MCF 10A (cell line): Measurements from ENCODE around the gene CRAMP1. TPM values are rescaled to one million over a fixed set of nuclear protein-coding genes. Genes with fewer than 3 reads are reported as not detected.
A peak's percentile ranks its signal among the peaks of the same experiment; 100 is the strongest.

Experiments
- BruUV-seq: library from RNA; stranded (reverse); fragments of 400-500 nt; replicated peaks from 2 replicates; lab custom pipeline; 2021; lab: Mats Ljungman, UMichigan
- CTCF ChIA-PET: fragments of 300-600 bp; sonication (Branson Sonifier 250); formaldehyde crosslinking; extraction: SDS; loops from one replicate; lab custom pipeline; 2021; ENCODE audit warnings: antibody characterized with exemption, inconsistent platforms; lab: Yijun Ruan, JAX
- POLR2A ChIA-PET: fragments of 300-600, 350-650 bp; sonication (Branson Sonifier 250); formaldehyde crosslinking; extraction: SDS; loops from one replicate; lab custom pipeline; 2020; ENCODE audit warnings: antibody characterized with exemption, inconsistent platforms; lab: Yijun Ruan, JAX
- DNase-seq: peaks from one replicate; pipeline ENCODE4 v3.0.0-alpha.2; 2018; ENCODE audit not compliant: unreplicated experiment
- H3K27ac Mint-ChIP-seq: one replicate; pipeline ENCODE4 v1.8.0; 2022; ENCODE audit warnings: mild to moderate bottlenecking, low read depth, mixed read lengths; ENCODE audit not compliant: unreplicated experiment
- H3K27me3 Mint-ChIP-seq: one replicate; pipeline ENCODE4 v1.8.0; 2022; ENCODE audit warnings: mixed read lengths; ENCODE audit not compliant: insufficient read depth, unreplicated experiment
- H3K36me3 Mint-ChIP-seq: one replicate; pipeline ENCODE4 v1.8.0; 2022; ENCODE audit warnings: mild to moderate bottlenecking, moderate library complexity, mixed read lengths; ENCODE audit not compliant: insufficient read depth, unreplicated experiment
- H3K4me1 Mint-ChIP-seq: one replicate; pipeline ENCODE4 v1.8.0; 2022; ENCODE audit warnings: mixed read lengths; ENCODE audit not compliant: insufficient read depth, unreplicated experiment
- H3K4me3 Mint-ChIP-seq: one replicate; pipeline ENCODE4 v1.8.0; 2022; ENCODE audit warnings: mild to moderate bottlenecking, moderate library complexity, mixed read lengths; ENCODE audit not compliant: unreplicated experiment
- H3K9me3 Mint-ChIP-seq: one replicate; pipeline ENCODE4 v1.8.0; 2022; ENCODE audit warnings: mixed read lengths; ENCODE audit not compliant: unreplicated experiment
- CTCF ChIP-seq: fragments of 200-600 bp; IDR thresholded peaks from one replicate; pipeline ENCODE4 v1.8.0; 2022; ENCODE audit warnings: antibody characterized with exemption, mild to moderate bottlenecking; ENCODE audit not compliant: unreplicated experiment
- intact Hi-C: fragments of 100-400 bp; cut with micrococcal nuclease; formaldehyde crosslinking; loops from 2 replicates; pipeline ENCODE4 v1.14.1; 2022
- total RNA-seq: library from RNA; stranded (reverse); gene quantifications from 2 replicates; pipeline ENCODE4 v1.2.3, GENCODE V29; 2022

Gene CRAMP1
- total RNA-seq, 1 experiment from 2014 or later = 26.3 TPM

DNA sequence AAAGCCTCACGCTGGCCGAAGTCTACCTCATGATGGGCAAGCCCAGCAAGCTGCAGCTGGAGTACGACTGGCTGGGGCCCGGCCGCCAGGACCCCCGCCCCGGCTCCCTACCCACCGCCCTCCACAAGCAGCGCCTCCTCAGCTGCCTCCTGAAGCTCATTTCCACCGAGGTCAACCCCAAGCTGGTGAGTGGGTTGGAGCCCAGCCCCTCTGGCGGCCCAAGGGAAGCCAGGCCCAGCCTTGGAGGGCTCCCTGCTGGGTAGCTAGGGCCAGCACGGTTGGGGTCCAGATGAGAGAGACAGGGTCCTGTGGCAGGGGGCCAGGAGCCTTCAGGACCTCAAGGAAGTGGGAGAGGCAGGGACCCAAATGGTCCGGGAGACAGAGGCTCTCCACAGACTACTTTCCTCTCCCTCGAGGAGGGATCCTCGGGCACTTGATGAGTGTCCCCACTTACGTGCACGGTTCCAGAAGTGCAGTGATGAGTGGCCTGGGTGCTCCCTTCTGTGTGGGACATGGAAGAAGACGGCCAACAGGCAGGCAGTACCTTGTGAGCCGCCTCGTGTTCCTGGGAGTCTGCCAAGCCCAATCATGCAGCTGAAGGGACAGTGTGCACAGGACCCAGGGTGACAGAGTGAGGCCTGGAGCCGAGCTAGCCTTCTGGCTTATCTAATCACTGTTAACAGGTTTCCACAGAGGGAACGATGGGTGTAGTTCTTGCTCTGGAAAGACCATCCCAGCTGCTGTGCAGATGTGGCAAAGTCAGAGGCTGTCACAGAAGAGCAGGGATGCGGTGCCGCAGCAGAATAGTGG lies 44.9 kb downstream of the CRAMP1 start:
- TF ChIP-seq CTCF = no peak
- intact Hi-C loops = no loop called here
- H3K9me3 Mint-ChIP-seq = no peaks in the 10 kb centered on the region
- H3K4me3 Mint-ChIP-seq = no peak overlapping the region
- peaks cover 84% of the 10 kb centered on the region for H3K36me3 Mint-ChIP-seq
- no peaks in the 10 kb centered on the region for H3K27me3 Mint-ChIP-seq
- no TSS peak for BruUV-seq
- ChIA-PET CTCF (no interaction called here), POLR2A (no interaction called here)
- H3K4me1 Mint-ChIP-seq = peaks cover 4% of the 10 kb centered on the region
- no peak for DNase-seq
- H3K27ac Mint-ChIP-seq = no peak overlapping the region

DNA sequence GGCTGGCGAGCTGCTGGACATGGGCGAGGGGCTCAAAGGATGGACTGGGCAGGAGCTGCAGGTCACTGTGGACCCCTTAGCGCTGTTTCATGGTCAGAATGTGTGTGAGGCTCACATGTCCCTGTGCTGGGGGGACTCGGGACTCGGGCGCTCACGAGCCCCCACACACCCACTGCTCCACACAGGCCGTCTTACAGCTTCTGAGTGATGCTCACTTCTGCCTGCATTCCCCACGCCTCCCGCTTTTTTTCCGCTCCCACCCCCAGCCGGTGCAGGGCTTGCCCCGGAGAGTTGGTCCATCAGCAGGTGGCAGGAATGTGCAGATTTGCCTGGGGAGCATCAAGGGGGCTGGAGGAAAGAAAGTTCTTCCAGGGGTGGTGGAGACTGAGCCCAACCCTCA lies 45.7 kb downstream of the CRAMP1 start:
- H3K27me3 Mint-ChIP-seq = no peaks in the 10 kb centered on the region
- H3K9me3 Mint-ChIP-seq = no peaks in the 10 kb centered on the region
- intact Hi-C loops = no loop called here
- H3K4me3 Mint-ChIP-seq = no peak overlapping the region
- peaks cover 4% of the 10 kb centered on the region for H3K4me1 Mint-ChIP-seq
- CTCF ChIA-PET = no interaction called here
- no peak for DNase-seq
- POLR2A ChIA-PET = no interaction called here
- TF ChIP-seq CTCF = no peak
- H3K36me3 Mint-ChIP-seq = peaks cover 84% of the 10 kb centered on the region
- peak overlapping the region; percentile 69 for H3K27ac Mint-ChIP-seq
- BruUV-seq = no TSS peak

GRCh38 chr16:1659031-1659430 lies 46.9 kb downstream of the CRAMP1 start:
- no peak for TF ChIP-seq CTCF
- H3K4me1 Mint-ChIP-seq = peaks cover 4% of the 10 kb centered on the region
- no peaks in the 10 kb centered on the region for H3K9me3 Mint-ChIP-seq
- BruUV-seq = no TSS peak
- H3K4me3 Mint-ChIP-seq = no peak overlapping the region
- CTCF ChIA-PET = no interaction called here
- H3K27me3 Mint-ChIP-seq = no peaks in the 10 kb centered on the region
- POLR2A ChIA-PET = no interaction called here
- no peak overlapping the region for H3K27ac Mint-ChIP-seq
- DNase-seq = no peak
- intact Hi-C loops = no loop called here
- peaks cover 84% of the 10 kb centered on the region for H3K36me3 Mint-ChIP-seq

DNA sequence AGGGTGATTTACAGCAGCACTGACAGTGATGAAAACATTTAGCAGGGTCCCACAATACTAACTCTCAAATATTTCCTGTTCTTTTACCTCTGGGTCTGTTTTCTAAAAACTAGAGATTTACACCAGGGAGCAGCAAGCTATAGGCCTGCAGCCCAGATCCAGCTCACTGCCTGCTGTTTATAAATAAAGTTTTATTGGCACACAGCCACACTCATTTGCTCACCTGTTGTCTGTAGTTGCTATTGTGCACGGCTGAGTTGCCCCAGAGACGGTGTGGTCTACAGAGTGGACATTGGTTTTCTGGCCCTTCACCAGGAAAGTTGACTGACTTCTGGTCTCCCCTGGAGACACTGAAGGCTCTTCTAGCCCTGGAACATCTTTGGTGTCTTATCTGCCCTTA lies 49.7 kb downstream of the CRAMP1 start:
- Mint-ChIP-seq H3K27me3 (no peaks in the 10 kb centered on the region), H3K36me3 (peaks cover 90% of the 10 kb centered on the region), H3K4me3 (no peak overlapping the region), H3K4me1 (no peaks in the 10 kb centered on the region), H3K27ac (no peak overlapping the region), H3K9me3 (no peaks in the 10 kb centered on the region)
- CTCF ChIA-PET = interaction anchor here (1.2 kb wide), 1 partner anchor 44 kb away, joined by 4 read pairs; the partner anchor contains the start of gene MAPK8IP3
- no peak for DNase-seq
- TF ChIP-seq CTCF = no peak
- intact Hi-C loops = no loop called here
- POLR2A ChIA-PET = no interaction called here
- no TSS peak for BruUV-seq
